CD14-positive monocyte (primary cell): ENCODE results near the gene ZFHX3. TPM values are rescaled to one million over a fixed set of nuclear protein-coding genes. Genes with fewer than 3 reads are reported as not detected.

Experiments
- DNase-seq, 3 donors: peaks; one replicate each; pipeline ENCODE4 v3.0.0-alpha.2; 2011 to 2022
- H2AFZ ChIP-seq: 2 replicates; pipeline ENCODE4 v1.6.0; 2012; ENCODE audit warnings: mild to moderate bottlenecking, low read depth, low read length, inconsistent platforms; ENCODE audit not compliant: insufficient read depth, poor library complexity, severe bottlenecking
- H3K27ac ChIP-seq, 2 donors: 1 replicate in 1 of 2; 2 replicates in 1 of 2; pipeline ENCODE4 v1.5.1; 2012 to 2013; ENCODE audit warnings: low read length in 2 of 2, control low read depth in 1 of 2, inconsistent platforms in 1 of 2, low read depth in 1 of 2, mild to moderate bottlenecking in 1 of 2
- H3K27me3 ChIP-seq, 2 donors: one replicate each; pipeline versions ENCODE4 v1.6.0 to v1.6.1; 2011 to 2013; ENCODE audit warnings: low read length in 2 of 2; ENCODE audit not compliant: control insufficient read depth in 2 of 2, insufficient read depth in 2 of 2
- H3K36me3 ChIP-seq, 2 donors: replicated peaks in 1 of 2; 1 replicate in 1 of 2; 2 replicates in 1 of 2; pipeline versions ENCODE4 v1.5.1 to v1.6.1; 2012 to 2013; ENCODE audit warnings: low read length in 2 of 2, control low read depth in 1 of 2, inconsistent platforms in 1 of 2, mild to moderate bottlenecking in 1 of 2; ENCODE audit not compliant: insufficient read depth in 2 of 2, control insufficient read depth in 1 of 2
- H3K4me1 ChIP-seq, 2 donors: 1 replicate in 1 of 2; 2 replicates in 1 of 2; pipeline versions ENCODE4 v1.5.1 to v1.6.1; 2012 to 2013; ENCODE audit warnings: low read length in 2 of 2, control low read depth in 1 of 2, inconsistent platforms in 1 of 2, mild to moderate bottlenecking in 1 of 2, moderate library complexity in 1 of 2; ENCODE audit not compliant: insufficient read depth in 2 of 2, control insufficient read depth in 1 of 2
- H3K4me2 ChIP-seq: replicated peaks from 2 replicates; pipeline ENCODE3; 2012; ENCODE audit warnings: low read length, moderate library complexity, mild to moderate bottlenecking; ENCODE audit not compliant: poor library complexity, severe bottlenecking; ENCODE audit errors: extremely low read depth
- H3K4me3 ChIP-seq, 3 experiments: fragments of 200-600 bp in 1 of 3; sonication (generic) in 1 of 3; replicated peaks in 1 of 3; 1 replicate in 2 of 3; 2 replicates in 1 of 3; pipeline ENCODE4 v1.5.1; 2011 to 2013; ENCODE audit warnings: low read length in 3 of 3, mild to moderate bottlenecking in 3 of 3, control low read depth in 2 of 3, low read depth in 2 of 3, inconsistent platforms in 1 of 3, moderate library complexity in 1 of 3
- H3K79me2 ChIP-seq: 2 replicates; pipeline ENCODE4 v1.6.0; 2012; ENCODE audit warnings: mild to moderate bottlenecking, control low read depth, inconsistent platforms, low read length, moderate library complexity; ENCODE audit not compliant: insufficient read depth
- H3K9ac ChIP-seq: 2 replicates; pipeline ENCODE4 v1.6.0; 2017; ENCODE audit warnings: low read length, mild to moderate bottlenecking; ENCODE audit not compliant: insufficient read depth, poor library complexity, severe bottlenecking
- H3K9me3 ChIP-seq, 2 donors: replicated peaks in 1 of 2; 1 replicate in 1 of 2; 2 replicates in 1 of 2; pipeline versions ENCODE4 v1.5.1 to v1.6.1; 2012 to 2013; ENCODE audit warnings: low read length in 2 of 2, control low read depth in 1 of 2; ENCODE audit not compliant: control insufficient read depth in 1 of 2, insufficient read depth in 1 of 2
- H4K20me1 ChIP-seq: 2 replicates; pipeline ENCODE4 v1.6.0; 2012; ENCODE audit warnings: mild to moderate bottlenecking, low read length, control low read depth, moderate library complexity; ENCODE audit not compliant: insufficient read depth
- H3K27ac Mint-ChIP-seq, 7 donors: one replicate each; pipeline ENCODE4 v1.8.0; 2020; ENCODE audit warnings: mild to moderate bottlenecking in 7 of 7, mixed read lengths in 7 of 7, moderate library complexity in 6 of 7, inconsistent platforms in 2 of 7
- H3K27me3 Mint-ChIP-seq, 3 donors: one replicate each; pipeline ENCODE4 v1.8.0; 2021 to 2022; ENCODE audit warnings: low read depth in 3 of 3, mild to moderate bottlenecking in 3 of 3, mixed read lengths in 3 of 3, moderate library complexity in 3 of 3, inconsistent platforms in 1 of 3
- H3K36me3 Mint-ChIP-seq, 2 donors: one replicate each; pipeline ENCODE4 v1.8.0; 2020; ENCODE audit warnings: mixed read lengths in 2 of 2, inconsistent platforms in 1 of 2, mild to moderate bottlenecking in 1 of 2
- H3K4me1 Mint-ChIP-seq: one replicate; pipeline ENCODE4 v1.8.0; 2020; ENCODE audit warnings: mild to moderate bottlenecking, mixed read lengths
- H3K4me3 Mint-ChIP-seq, 2 donors: one replicate each; pipeline ENCODE4 v1.8.0; 2020; ENCODE audit warnings: mild to moderate bottlenecking in 2 of 2, mixed read lengths in 2 of 2, moderate library complexity in 1 of 2
- H3K9me3 Mint-ChIP-seq, 7 donors: one replicate each; pipeline ENCODE4 v1.8.0; 2020 to 2022; ENCODE audit warnings: mixed read lengths in 7 of 7, mild to moderate bottlenecking in 6 of 7, moderate library complexity in 6 of 7, inconsistent platforms in 2 of 7
- WGBS: methylation state at CpG from one replicate; pipeline ENCODE4 v1.1.5; 2013; ENCODE audit warnings: missing lambda C conversion rate; ENCODE audit not compliant: insufficient coverage; 5-methylcytosine and 5-hydroxymethylcytosine counted together
- intact Hi-C, 2 donors: fragments of 100-400 bp; cut with micrococcal nuclease; formaldehyde crosslinking; loops; one replicate each; pipeline versions ENCODE4 v1.15.0 to v1.15.1; 2023
- polyA plus RNA-seq, 3 donors: library from polyadenylated mRNA; depleted of rRNA in 1 of 3; unstranded in 2 of 3; stranded (reverse) in 1 of 3; fragments of 300-500 nt in 2 of 3; fragments of >200 nt in 1 of 3; fragmentation: Illumina TruSeq in 2 of 3; gene quantifications; 1 replicate in 2 of 3; 2 replicates in 1 of 3; pipeline ENCODE4 v1.2.3, GENCODE V29; 2012 to 2021
- TF ChIP-seq, protein P1 (sequence below): fragments of 200-600 bp; IDR thresholded peaks from one replicate; pipeline ENCODE4 v1.8.0; 2022; ENCODE audit warnings: antibody characterized with exemption, mild to moderate bottlenecking

Gene ZFHX3
- polyA plus RNA-seq, 3 donors: 0.42 to 4.2 (median 0.43) TPM

- H3K36me3 Mint-ChIP-seq: peaks cover 48 to 51% of the 10 kb centered on the region in 2 donors
- WGBS: 62% methylated on average over 2 of the region's 4 CpGs
Measured at GRCh38 chr16:72884037-72884436, 163.9 kb downstream of the ZFHX3 start.

GRCh38 chr16:72879846-72880245 lies 168.1 kb downstream of the ZFHX3 start:
- Histone ChIP-seq H3K9me3 (no peaks in the 10 kb centered on the region), H3K4me3 (no peak overlapping the region), H4K20me1 (peaks cover 6% of the 10 kb centered on the region), H3K27me3 (no peaks in the 10 kb centered on the region), H3K4me1 (peaks cover 20 to 31% of the 10 kb centered on the region in 2 donors), H3K36me3 (peaks cover 3 to 15% of the 10 kb centered on the region in 2 donors), H3K4me2 (no peak overlapping the region), H3K79me2 (no peaks in the 10 kb centered on the region), H2AFZ (no peak overlapping the region), H3K9ac (no peak overlapping the region), H3K27ac (no peak overlapping the region)
- H3K4me3 Mint-ChIP-seq: no peak overlapping the region
- WGBS: 85% methylated on average over 9 of the region's 11 CpGs
- no peaks in the 10 kb centered on the region for H3K9me3 Mint-ChIP-seq
- intact Hi-C loops: no loop called here
- peaks cover 39% of the 10 kb centered on the region for H3K4me1 Mint-ChIP-seq
- H3K27ac Mint-ChIP-seq: no peak overlapping the region
- TF ChIP-seq, protein P1, sequence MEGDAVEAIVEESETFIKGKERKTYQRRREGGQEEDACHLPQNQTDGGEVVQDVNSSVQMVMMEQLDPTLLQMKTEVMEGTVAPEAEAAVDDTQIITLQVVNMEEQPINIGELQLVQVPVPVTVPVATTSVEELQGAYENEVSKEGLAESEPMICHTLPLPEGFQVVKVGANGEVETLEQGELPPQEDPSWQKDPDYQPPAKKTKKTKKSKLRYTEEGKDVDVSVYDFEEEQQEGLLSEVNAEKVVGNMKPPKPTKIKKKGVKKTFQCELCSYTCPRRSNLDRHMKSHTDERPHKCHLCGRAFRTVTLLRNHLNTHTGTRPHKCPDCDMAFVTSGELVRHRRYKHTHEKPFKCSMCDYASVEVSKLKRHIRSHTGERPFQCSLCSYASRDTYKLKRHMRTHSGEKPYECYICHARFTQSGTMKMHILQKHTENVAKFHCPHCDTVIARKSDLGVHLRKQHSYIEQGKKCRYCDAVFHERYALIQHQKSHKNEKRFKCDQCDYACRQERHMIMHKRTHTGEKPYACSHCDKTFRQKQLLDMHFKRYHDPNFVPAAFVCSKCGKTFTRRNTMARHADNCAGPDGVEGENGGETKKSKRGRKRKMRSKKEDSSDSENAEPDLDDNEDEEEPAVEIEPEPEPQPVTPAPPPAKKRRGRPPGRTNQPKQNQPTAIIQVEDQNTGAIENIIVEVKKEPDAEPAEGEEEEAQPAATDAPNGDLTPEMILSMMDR: no peak
- DNase-seq: no peak
- H3K27me3 Mint-ChIP-seq: peaks cover 0 to 1% (median 1%) of the 10 kb centered on the region in 3 donors
- peaks cover 25 to 32% of the 10 kb centered on the region in 2 donors for H3K36me3 Mint-ChIP-seq

More at GRCh38 chr16:72884037-72884436, 163.9 kb downstream of the ZFHX3 start:
- H3K27me3 Mint-ChIP-seq: peaks cover 0 to 3% (median 2%) of the 10 kb centered on the region in 3 donors
- no peak overlapping the region for H3K4me3 Mint-ChIP-seq
- Histone ChIP-seq H3K9me3 (no peaks in the 10 kb centered on the region), H3K4me1 (no peaks in the 10 kb centered on the region), H3K9ac (no peak overlapping the region), H3K4me3 (no peak overlapping the region), H3K4me2 (no peak overlapping the region), H2AFZ (no peak overlapping the region), H4K20me1 (no peaks in the 10 kb centered on the region), H3K79me2 (no peaks in the 10 kb centered on the region), H3K27ac (no peak overlapping the region), H3K27me3 (no peaks in the 10 kb centered on the region), H3K36me3 (peaks cover 21 to 57% of the 10 kb centered on the region in 2 donors)
- H3K9me3 Mint-ChIP-seq: peaks cover 0 to 1% (median 0%) of the 10 kb centered on the region in 7 donors
- no peaks in the 10 kb centered on the region for H3K4me1 Mint-ChIP-seq
- DNase-seq: no peak
- H3K27ac Mint-ChIP-seq: no peak overlapping the region
- intact Hi-C loops: no loop called here
- TF ChIP-seq, protein P1: no peak
